SK-N-SH (cell line): ENCODE measurements around the gene KRT72. TPM values are rescaled to one million over a fixed set of nuclear protein-coding genes. Genes with fewer than 3 reads are reported as not detected.

Experiments used
- CTCF ChIA-PET: fragments of 300-600, 350-600 bp; formaldehyde crosslinking; extraction: SDS; loops from one replicate; lab custom pipeline; 2021; lab: Yijun Ruan, JAX
- POLR2A ChIA-PET: fragments of 350-600 bp; sonication (Branson Sonifier 250); formaldehyde crosslinking; extraction: SDS; loops from one replicate; lab custom pipeline; 2020; ENCODE audit warnings: antibody characterized with exemption, inconsistent platforms; lab: Yijun Ruan, JAX
- DNase-seq: peaks from one replicate; pipeline ENCODE4 v3.0.0; 2012
- H2AFZ ChIP-seq: fragments of 200-600 bp; sonication (generic); 2 replicates; pipeline ENCODE4 v1.8.1; 2016; ENCODE audit warnings: antibody characterized with exemption, mild to moderate bottlenecking, low read depth
- H3F3A ChIP-seq: fragments of 200-600 bp; sonication (generic); replicated peaks from 2 replicates; pipeline ENCODE3; 2016; ENCODE audit warnings: antibody characterized with exemption, mild to moderate bottlenecking; ENCODE audit not compliant: insufficient read depth
- H3K27ac ChIP-seq, 2 experiments: fragments of 200-500 bp in 1 of 2; fragments of 200-600 bp in 1 of 2; sonication (Bioruptor generic) in 1 of 2; sonication (generic), shearing (Covaris generic) in 1 of 2; 2 replicates each; pipeline versions ENCODE4 v1.5.1 to v1.6.1; 2014 to 2016; ENCODE audit warnings: low read depth in 2 of 2, inconsistent platforms in 1 of 2, low read length in 1 of 2, mild to moderate bottlenecking in 1 of 2, mixed read lengths in 1 of 2
- H3K27me3 ChIP-seq: fragments of 200-600 bp; sonication (generic), shearing (Covaris generic); 2 replicates; pipeline ENCODE4 v1.6.1; 2016; ENCODE audit warnings: mixed run types; ENCODE audit not compliant: insufficient read depth
- H3K36me3 ChIP-seq, 2 experiments: fragments of 200-500 bp in 1 of 2; fragments of 200-600 bp in 1 of 2; sonication (Bioruptor generic) in 1 of 2; sonication (generic) in 1 of 2; replicated peaks in 1 of 2; 2 replicates each; pipeline versions ENCODE3 to v1.5.1; 2014 to 2016; ENCODE audit warnings: low read length in 1 of 2, mild to moderate bottlenecking in 1 of 2; ENCODE audit not compliant: insufficient read depth in 2 of 2, control insufficient read depth in 1 of 2
- H3K4me1 ChIP-seq, 2 experiments: fragments of 200-500 bp in 1 of 2; fragments of 200-600 bp in 1 of 2; sonication (Bioruptor generic) in 1 of 2; sonication (generic), shearing (Covaris generic) in 1 of 2; 2 replicates each; pipeline versions ENCODE4 v1.5.1 to v1.6.1; 2014 to 2016; ENCODE audit warnings: low read depth in 1 of 2, low read length in 1 of 2, mixed run types in 1 of 2; ENCODE audit not compliant: insufficient read depth in 2 of 2, control insufficient read depth in 1 of 2
- H3K4me2 ChIP-seq: fragments of 200-600 bp; sonication (generic), shearing (Covaris generic); 2 replicates; pipeline ENCODE4 v1.6.1; 2017; ENCODE audit warnings: mixed run types
- H3K4me3 ChIP-seq, 2 experiments: fragments of 200-500 bp in 1 of 2; fragments of 200-600 bp in 1 of 2; sonication (Bioruptor generic) in 1 of 2; sonication (generic), shearing (Covaris generic) in 1 of 2; 2 replicates each; pipeline versions ENCODE4 v1.5.1 to v1.8.1; 2014 to 2016; ENCODE audit warnings: low read depth in 2 of 2, inconsistent platforms in 1 of 2, low read length in 1 of 2, mild to moderate bottlenecking in 1 of 2, mixed read lengths in 1 of 2, moderate library complexity in 1 of 2
- H3K79me2 ChIP-seq: fragments of 200-600 bp; sonication (generic); 2 replicates; pipeline ENCODE4 v1.8.1; 2017; ENCODE audit warnings: mild to moderate bottlenecking; ENCODE audit not compliant: insufficient read depth
- H3K9ac ChIP-seq: fragments of 200-600 bp; sonication (generic); 2 replicates; pipeline ENCODE4 v1.6.1; 2017; ENCODE audit warnings: mixed run types
- H3K9me2 ChIP-seq: fragments of 200-600 bp; sonication (generic); 2 replicates; pipeline ENCODE4 v1.6.1; 2017; ENCODE audit warnings: mixed run types
- H3K9me3 ChIP-seq: fragments of 200-600 bp; sonication (generic); 2 replicates; pipeline ENCODE4 v1.6.1; 2017; ENCODE audit warnings: mixed run types, mild to moderate bottlenecking, moderate library complexity
- H4K20me1 ChIP-seq: fragments of 200-600 bp; sonication (generic); 2 replicates; pipeline ENCODE4 v1.6.1; 2017; ENCODE audit warnings: mild to moderate bottlenecking, mixed run types; ENCODE audit not compliant: insufficient read depth
- ELF1 ChIP-seq: IDR thresholded peaks from 2 replicates; pipeline ENCODE4 v1.4.0; 2012
- FOXJ3 ChIP-seq: sonication (generic); formaldehyde crosslinking; IDR thresholded peaks from 2 replicates; pipeline ENCODE4 v1.5.1; 2020; ENCODE audit warnings: mild to moderate bottlenecking, missing genetic modification reagents
- FOXM1 ChIP-seq: IDR thresholded peaks from 2 replicates; pipeline ENCODE4 v1.4.0; 2012; ENCODE audit warnings: low read depth, mild to moderate bottlenecking
- GABPA ChIP-seq: IDR thresholded peaks from 2 replicates; pipeline ENCODE4 v1.4.0; 2012; ENCODE audit warnings: low read depth, mild to moderate bottlenecking
- JUND ChIP-seq: IDR thresholded peaks from 2 replicates; pipeline ENCODE4 v1.4.0; 2012
- NFIC ChIP-seq: IDR thresholded peaks from 2 replicates; pipeline ENCODE4 v1.4.0; 2012; ENCODE audit warnings: borderline replicate concordance
- NRF1 ChIP-seq: IDR thresholded peaks from 2 replicates; pipeline ENCODE4 v1.6.1; 2012; ENCODE audit warnings: low read depth, mild to moderate bottlenecking, low read length
- POLR2AphosphoS5 ChIP-seq: IDR thresholded peaks from 2 replicates; pipeline ENCODE4 v1.6.1; 2012; ENCODE audit warnings: low read depth, low read length
- RAD21 ChIP-seq: IDR thresholded peaks from 2 replicates; pipeline ENCODE4 v1.6.1; 2012; ENCODE audit warnings: mild to moderate bottlenecking, low read length
- RCOR1 ChIP-seq: fragments of 150-350 bp; IDR thresholded peaks from 2 replicates; pipeline ENCODE4 v1.6.1; 2017; ENCODE audit warnings: antibody characterized with exemption, low read length
- TCF12 ChIP-seq: IDR thresholded peaks from 2 replicates; pipeline ENCODE4 v1.4.0; 2012
- WGBS: methylation state at CpG from one replicate; pipeline ENCODE4 v1.1.6; 2017; ENCODE audit warnings: low lambda C conversion rate; 5-methylcytosine and 5-hydroxymethylcytosine counted together
- polyA plus RNA-seq, 3 experiments: library from polyadenylated mRNA; depleted of rRNA; stranded (reverse); fragments of >200 nt; gene quantifications; 2 replicates each; pipeline ENCODE4 v1.2.3, GENCODE V29; 2012
- TF ChIP-seq, protein P1 (sequence below): IDR thresholded peaks from 2 replicates; pipeline ENCODE4 v1.4.0; 2012; ENCODE audit warnings: low read depth, borderline replicate concordance
- TF ChIP-seq, protein P2 (sequence below): IDR thresholded peaks from 2 replicates; pipeline ENCODE4 v1.6.1; 2012; ENCODE audit warnings: mild to moderate bottlenecking, low read depth, low read length, moderate library complexity
- TF ChIP-seq, protein P3 (sequence below): IDR thresholded peaks from 2 replicates; pipeline ENCODE4; 2012

The KRT72 gene
- polyA plus RNA-seq, 1 of the 3 experiments (the other 2 are of a cell fraction) = not detected

DNA sequence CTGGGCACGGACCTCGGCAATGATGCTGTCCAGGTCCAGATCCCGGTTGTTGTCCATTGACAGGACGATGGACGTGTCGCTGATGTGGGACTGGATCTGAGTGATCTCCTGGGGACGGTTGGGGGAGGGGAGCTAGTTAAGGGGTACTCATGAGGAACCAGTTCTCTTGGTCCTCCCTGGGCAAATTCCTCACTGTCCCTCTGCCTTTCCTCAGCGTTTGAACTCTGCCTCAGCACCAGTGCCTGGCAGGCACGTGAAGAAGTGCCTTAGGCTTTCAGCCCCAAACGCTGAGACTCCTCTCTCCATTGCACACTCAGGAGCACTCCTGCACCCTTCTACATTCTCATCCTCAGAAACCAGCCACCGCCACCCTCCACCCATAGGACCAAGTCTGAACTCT is 9.7 kb downstream of the KRT72 start:
- no peaks in the 10 kb centered on the region for H3K4me1 ChIP-seq
- H3F3A ChIP-seq = no peaks in the 10 kb centered on the region
- no peaks in the 10 kb centered on the region for H3K36me3 ChIP-seq
- no peaks in the 10 kb centered on the region for H3K9me2 ChIP-seq
- no peak overlapping the region for H3K4me2 ChIP-seq
- peaks cover 47% of the 10 kb centered on the region for H3K27me3 ChIP-seq
- CTCF ChIA-PET = no interaction called here
- DNase-seq = no peak
- TF ChIP-seq JUND (no peak), NRF1 (no peak)
- POLR2A ChIA-PET = no interaction called here
- H4K20me1 ChIP-seq = no peaks in the 10 kb centered on the region
- H3K4me3 ChIP-seq = no peak overlapping the region
- no peak overlapping the region for H3K27ac ChIP-seq
- 35% methylated on average over 8 of the region's 11 CpGs for WGBS
- no peak overlapping the region for H3K9ac ChIP-seq
- H3K79me2 ChIP-seq = no peaks in the 10 kb centered on the region
- H2AFZ ChIP-seq = no peak overlapping the region
- no peaks in the 10 kb centered on the region for H3K9me3 ChIP-seq

DNA sequence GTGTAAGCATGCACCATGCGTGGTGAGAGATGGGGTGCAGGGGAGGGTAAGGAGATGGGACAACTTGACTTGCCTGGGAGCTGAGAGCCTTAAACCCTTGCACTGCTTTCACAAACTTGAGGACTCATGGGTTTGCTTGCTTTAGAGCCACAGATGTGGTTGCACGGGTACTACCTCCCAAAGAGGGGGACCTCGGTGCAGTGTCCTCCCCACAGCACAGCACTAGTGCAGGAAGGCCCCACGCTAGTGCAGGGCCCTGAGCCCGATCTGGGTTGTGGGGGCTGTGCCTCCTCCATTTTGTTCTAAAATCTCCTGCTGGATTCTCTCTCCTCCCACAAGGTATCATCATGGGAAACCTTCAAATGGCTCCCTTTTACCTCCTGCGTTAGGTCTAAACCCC is 11.2 kb downstream of the KRT72 start:
- Histone ChIP-seq H2AFZ (no peak overlapping the region), H3K4me2 (no peak overlapping the region), H3K4me3 (no peak overlapping the region), H3K9me2 (no peaks in the 10 kb centered on the region), H3K36me3 (no peaks in the 10 kb centered on the region), H3K27me3 (peaks cover 47% of the 10 kb centered on the region), H3F3A (no peaks in the 10 kb centered on the region), H3K9ac (no peak overlapping the region), H3K27ac (no peak overlapping the region), H3K79me2 (no peaks in the 10 kb centered on the region), H3K4me1 (no peaks in the 10 kb centered on the region), H3K9me3 (no peaks in the 10 kb centered on the region), H4K20me1 (no peaks in the 10 kb centered on the region)
- TF ChIP-seq RCOR1 = no peak
- no peak for TF ChIP-seq RAD21
- no peak for TF ChIP-seq JUND
- TF ChIP-seq GABPA = no peak
- no peak for TF ChIP-seq TCF12
- TF ChIP-seq POLR2AphosphoS5 = no peak
- TF ChIP-seq FOXJ3 = no peak
- TF ChIP-seq ELF1 = no peak
- TF ChIP-seq, protein P1, sequence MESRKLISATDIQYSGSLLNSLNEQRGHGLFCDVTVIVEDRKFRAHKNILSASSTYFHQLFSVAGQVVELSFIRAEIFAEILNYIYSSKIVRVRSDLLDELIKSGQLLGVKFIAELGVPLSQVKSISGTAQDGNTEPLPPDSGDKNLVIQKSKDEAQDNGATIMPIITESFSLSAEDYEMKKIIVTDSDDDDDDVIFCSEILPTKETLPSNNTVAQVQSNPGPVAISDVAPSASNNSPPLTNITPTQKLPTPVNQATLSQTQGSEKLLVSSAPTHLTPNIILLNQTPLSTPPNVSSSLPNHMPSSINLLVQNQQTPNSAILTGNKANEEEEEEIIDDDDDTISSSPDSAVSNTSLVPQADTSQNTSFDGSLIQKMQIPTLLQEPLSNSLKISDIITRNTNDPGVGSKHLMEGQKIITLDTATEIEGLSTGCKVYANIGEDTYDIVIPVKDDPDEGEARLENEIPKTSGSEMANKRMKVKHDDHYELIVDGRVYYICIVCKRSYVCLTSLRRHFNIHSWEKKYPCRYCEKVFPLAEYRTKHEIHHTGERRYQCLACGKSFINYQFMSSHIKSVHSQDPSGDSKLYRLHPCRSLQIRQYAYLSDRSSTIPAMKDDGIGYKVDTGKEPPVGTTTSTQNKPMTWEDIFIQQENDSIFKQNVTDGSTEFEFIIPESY = no peak
- TF ChIP-seq NRF1 = no peak
- TF ChIP-seq, protein P2, sequence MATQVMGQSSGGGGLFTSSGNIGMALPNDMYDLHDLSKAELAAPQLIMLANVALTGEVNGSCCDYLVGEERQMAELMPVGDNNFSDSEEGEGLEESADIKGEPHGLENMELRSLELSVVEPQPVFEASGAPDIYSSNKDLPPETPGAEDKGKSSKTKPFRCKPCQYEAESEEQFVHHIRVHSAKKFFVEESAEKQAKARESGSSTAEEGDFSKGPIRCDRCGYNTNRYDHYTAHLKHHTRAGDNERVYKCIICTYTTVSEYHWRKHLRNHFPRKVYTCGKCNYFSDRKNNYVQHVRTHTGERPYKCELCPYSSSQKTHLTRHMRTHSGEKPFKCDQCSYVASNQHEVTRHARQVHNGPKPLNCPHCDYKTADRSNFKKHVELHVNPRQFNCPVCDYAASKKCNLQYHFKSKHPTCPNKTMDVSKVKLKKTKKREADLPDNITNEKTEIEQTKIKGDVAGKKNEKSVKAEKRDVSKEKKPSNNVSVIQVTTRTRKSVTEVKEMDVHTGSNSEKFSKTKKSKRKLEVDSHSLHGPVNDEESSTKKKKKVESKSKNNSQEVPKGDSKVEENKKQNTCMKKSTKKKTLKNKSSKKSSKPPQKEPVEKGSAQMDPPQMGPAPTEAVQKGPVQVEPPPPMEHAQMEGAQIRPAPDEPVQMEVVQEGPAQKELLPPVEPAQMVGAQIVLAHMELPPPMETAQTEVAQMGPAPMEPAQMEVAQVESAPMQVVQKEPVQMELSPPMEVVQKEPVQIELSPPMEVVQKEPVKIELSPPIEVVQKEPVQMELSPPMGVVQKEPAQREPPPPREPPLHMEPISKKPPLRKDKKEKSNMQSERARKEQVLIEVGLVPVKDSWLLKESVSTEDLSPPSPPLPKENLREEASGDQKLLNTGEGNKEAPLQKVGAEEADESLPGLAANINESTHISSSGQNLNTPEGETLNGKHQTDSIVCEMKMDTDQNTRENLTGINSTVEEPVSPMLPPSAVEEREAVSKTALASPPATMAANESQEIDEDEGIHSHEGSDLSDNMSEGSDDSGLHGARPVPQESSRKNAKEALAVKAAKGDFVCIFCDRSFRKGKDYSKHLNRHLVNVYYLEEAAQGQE = no peak
- no peak for TF ChIP-seq NFIC
- TF ChIP-seq, protein P3, sequence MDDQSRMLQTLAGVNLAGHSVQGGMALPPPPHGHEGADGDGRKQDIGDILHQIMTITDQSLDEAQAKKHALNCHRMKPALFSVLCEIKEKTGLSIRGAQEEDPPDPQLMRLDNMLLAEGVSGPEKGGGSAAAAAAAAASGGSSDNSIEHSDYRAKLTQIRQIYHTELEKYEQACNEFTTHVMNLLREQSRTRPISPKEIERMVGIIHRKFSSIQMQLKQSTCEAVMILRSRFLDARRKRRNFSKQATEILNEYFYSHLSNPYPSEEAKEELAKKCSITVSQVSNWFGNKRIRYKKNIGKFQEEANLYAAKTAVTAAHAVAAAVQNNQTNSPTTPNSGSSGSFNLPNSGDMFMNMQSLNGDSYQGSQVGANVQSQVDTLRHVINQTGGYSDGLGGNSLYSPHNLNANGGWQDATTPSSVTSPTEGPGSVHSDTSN = no peak
- TF ChIP-seq FOXM1 = no peak
- ChIA-PET POLR2A (no interaction called here), CTCF (interaction anchor here (1.1 to 4.2 kb wide), 2 partner anchors 275 to 290 kb away, joined by 3 to 19 read pairs; no protein-coding TSS in a partner anchor)
- no peak for DNase-seq
- WGBS = 29% methylated on average over 3 of the region's 6 CpGs
